ENCODE data around the gene AGAP1.

- TF ChIP-seq, protein P1, sequence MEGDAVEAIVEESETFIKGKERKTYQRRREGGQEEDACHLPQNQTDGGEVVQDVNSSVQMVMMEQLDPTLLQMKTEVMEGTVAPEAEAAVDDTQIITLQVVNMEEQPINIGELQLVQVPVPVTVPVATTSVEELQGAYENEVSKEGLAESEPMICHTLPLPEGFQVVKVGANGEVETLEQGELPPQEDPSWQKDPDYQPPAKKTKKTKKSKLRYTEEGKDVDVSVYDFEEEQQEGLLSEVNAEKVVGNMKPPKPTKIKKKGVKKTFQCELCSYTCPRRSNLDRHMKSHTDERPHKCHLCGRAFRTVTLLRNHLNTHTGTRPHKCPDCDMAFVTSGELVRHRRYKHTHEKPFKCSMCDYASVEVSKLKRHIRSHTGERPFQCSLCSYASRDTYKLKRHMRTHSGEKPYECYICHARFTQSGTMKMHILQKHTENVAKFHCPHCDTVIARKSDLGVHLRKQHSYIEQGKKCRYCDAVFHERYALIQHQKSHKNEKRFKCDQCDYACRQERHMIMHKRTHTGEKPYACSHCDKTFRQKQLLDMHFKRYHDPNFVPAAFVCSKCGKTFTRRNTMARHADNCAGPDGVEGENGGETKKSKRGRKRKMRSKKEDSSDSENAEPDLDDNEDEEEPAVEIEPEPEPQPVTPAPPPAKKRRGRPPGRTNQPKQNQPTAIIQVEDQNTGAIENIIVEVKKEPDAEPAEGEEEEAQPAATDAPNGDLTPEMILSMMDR (IDR thresholded peaks at IDR 0.05), result no peak
- TF ChIP-seq POLR2A (IDR thresholded peaks at IDR 0.05), result no peak
These were observed 133.8 kb downstream of the AGAP1 start for GRCh38 chr2:235627682-235628081.

Measured in heart left ventricle (tissue), 13 donors.